Mesendoderm (in vitro differentiated cells): ENCODE data around the gene CSF2RB.
A peak's percentile ranks its signal among the peaks of the same experiment; 100 is the strongest.

Experiments
- DNase-seq: peaks from one replicate; pipeline ENCODE4 v3.0.0; 2013
- H2AK5ac ChIP-seq: 2 replicates; pipeline ENCODE4 v1.6.1; 2013; ENCODE audit warnings: low read length, inconsistent platforms
- H2BK120ac ChIP-seq: 2 replicates; pipeline ENCODE4 v1.6.1; 2013; ENCODE audit warnings: low read depth, mild to moderate bottlenecking, low read length, moderate library complexity, mixed read lengths
- H2BK15ac ChIP-seq: replicated peaks from 2 replicates; pipeline ENCODE4 v1.6.1; 2013; ENCODE audit warnings: low read depth, mild to moderate bottlenecking, moderate library complexity
- H2BK5ac ChIP-seq: 2 replicates; pipeline ENCODE4 v1.6.1; 2013; ENCODE audit warnings: low read length, inconsistent platforms
- H3K18ac ChIP-seq: 2 replicates; pipeline ENCODE4 v1.6.1; 2013; ENCODE audit warnings: mild to moderate bottlenecking, low read length, mixed read lengths
- H3K23ac ChIP-seq: one replicate; pipeline ENCODE4 v1.6.1; 2013; ENCODE audit warnings: low read length
- H3K27ac ChIP-seq: 2 replicates; pipeline ENCODE4 v1.5.1; 2013; ENCODE audit warnings: low read depth, mild to moderate bottlenecking, inconsistent platforms, low read length, moderate library complexity
- H3K27me3 ChIP-seq: 2 replicates; pipeline ENCODE4 v1.6.1; 2013; ENCODE audit warnings: low read length, control low read depth, mild to moderate bottlenecking, inconsistent platforms; ENCODE audit not compliant: insufficient read depth, poor library complexity
- H3K36me3 ChIP-seq: 2 replicates; pipeline ENCODE4 v1.6.1; 2013; ENCODE audit warnings: low read length, inconsistent platforms; ENCODE audit not compliant: control insufficient read depth, insufficient read depth
- H3K4ac ChIP-seq: one replicate; pipeline ENCODE4 v1.6.1; 2013; ENCODE audit warnings: low read depth, mild to moderate bottlenecking, low read length, moderate library complexity
- H3K4me1 ChIP-seq: 2 replicates; pipeline ENCODE4 v1.6.1; 2013; ENCODE audit warnings: low read depth, low read length, inconsistent platforms; ENCODE audit not compliant: control insufficient read depth
- H3K4me2 ChIP-seq: 2 replicates; pipeline ENCODE4 v1.6.1; 2013; ENCODE audit warnings: low read length
- H3K4me3 ChIP-seq: 2 replicates; pipeline ENCODE4 v1.5.1; 2013; ENCODE audit warnings: mild to moderate bottlenecking, low read length
- H3K56ac ChIP-seq: one replicate; pipeline ENCODE4 v1.6.1; 2013; ENCODE audit warnings: low read length
- H3K79me1 ChIP-seq: 2 replicates; pipeline ENCODE4 v1.6.1; 2013; ENCODE audit warnings: low read length, inconsistent platforms
- H3K79me2 ChIP-seq: 2 replicates; pipeline ENCODE4 v1.6.1; 2013; ENCODE audit warnings: mild to moderate bottlenecking, low read length; ENCODE audit not compliant: control insufficient read depth, insufficient read depth
- H3K9ac ChIP-seq: 2 replicates; pipeline ENCODE4 v1.6.1; 2013; ENCODE audit warnings: low read length, inconsistent platforms
- H4K5ac ChIP-seq: one replicate; pipeline ENCODE4 v1.6.1; 2013; ENCODE audit warnings: low read length
- H4K8ac ChIP-seq: one replicate; pipeline ENCODE4 v1.6.1; 2013; ENCODE audit warnings: low read depth, mild to moderate bottlenecking, control low read depth, low read length, moderate library complexity
- WGBS: extraction: QIAGEN DNeasy Blood & Tissue Kit; methylation state at CpG from one replicate; pipeline ENCODE4 v1.1.7; 2013; ENCODE audit warnings: low lambda C conversion rate, missing lambda C conversion rate; ENCODE audit not compliant: insufficient coverage; ENCODE audit errors: extremely low coverage; 5-methylcytosine and 5-hydroxymethylcytosine counted together

CSF2RB gene

GRCh38 chr22:36868546-36869181 is 44.8 kb upstream of the CSF2RB start:
- Histone ChIP-seq H3K56ac (no peak overlapping the region), H3K4me3 (no peak overlapping the region), H2AK5ac (no peak overlapping the region)

DNA sequence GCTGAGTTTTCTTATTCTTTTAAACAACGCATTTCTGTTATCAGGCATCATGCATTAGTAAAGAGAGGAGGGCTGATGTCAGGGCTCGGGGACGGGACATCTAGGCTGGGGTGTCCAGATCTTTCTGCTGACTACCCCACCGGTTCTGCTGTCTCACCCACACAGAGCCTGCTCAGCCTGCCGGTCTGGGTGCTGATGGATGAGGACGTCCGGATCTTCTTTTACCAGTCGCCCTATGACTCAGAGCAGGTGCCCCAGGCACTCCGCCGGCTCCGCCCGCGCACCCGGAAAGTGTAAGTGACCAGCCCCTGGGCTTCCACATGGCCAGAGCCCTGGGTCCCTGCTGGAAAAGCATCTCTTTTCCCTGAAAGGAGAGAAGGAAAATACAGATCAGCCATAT is 43.2 kb upstream of the CSF2RB start:
- Histone ChIP-seq H3K79me2 (no peaks in the 10 kb centered on the region), H2BK15ac (no peak overlapping the region), H4K8ac (no peak overlapping the region), H3K27ac (no peak overlapping the region), H3K4me3 (no peak overlapping the region), H3K79me1 (no peaks in the 10 kb centered on the region), H3K27me3 (no peaks in the 10 kb centered on the region), H3K9ac (no peak overlapping the region), H2BK120ac (no peak overlapping the region), H3K4ac (no peak overlapping the region), H3K36me3 (no peaks in the 10 kb centered on the region), H4K5ac (no peak overlapping the region), H3K18ac (no peak overlapping the region), H3K4me1 (no peaks in the 10 kb centered on the region), H3K4me2 (no peak overlapping the region), H2AK5ac (no peak overlapping the region), H3K56ac (no peak overlapping the region), H3K23ac (no peak overlapping the region), H2BK5ac (no peak overlapping the region)
- no peak for DNase-seq
- WGBS: no CpG with 5 or more reads among the region's 14 CpGs

More at GRCh38 chr22:36868546-36869181, 44.8 kb upstream of the CSF2RB start:
- H3K4me1 ChIP-seq: no peaks in the 10 kb centered on the region
- no peak for DNase-seq
- H3K23ac ChIP-seq: no peak overlapping the region
- H3K79me1 ChIP-seq: no peaks in the 10 kb centered on the region
- no peaks in the 10 kb centered on the region for H3K27me3 ChIP-seq
- no peaks in the 10 kb centered on the region for H3K36me3 ChIP-seq
- no peak overlapping the region for H2BK15ac ChIP-seq
- H3K9ac ChIP-seq: no peak overlapping the region
- H2BK5ac ChIP-seq: no peak overlapping the region
- H2BK120ac ChIP-seq: no peak overlapping the region
- no peak overlapping the region for H3K18ac ChIP-seq
- WGBS: no CpG with 5 or more reads among the region's 5 CpGs
- H4K8ac ChIP-seq: no peak overlapping the region
- no peak overlapping the region for H3K27ac ChIP-seq
- no peak overlapping the region for H4K5ac ChIP-seq
- H3K79me2 ChIP-seq: no peaks in the 10 kb centered on the region
- no peak overlapping the region for H3K4me2 ChIP-seq
- no peak overlapping the region for H3K4ac ChIP-seq

DNA sequence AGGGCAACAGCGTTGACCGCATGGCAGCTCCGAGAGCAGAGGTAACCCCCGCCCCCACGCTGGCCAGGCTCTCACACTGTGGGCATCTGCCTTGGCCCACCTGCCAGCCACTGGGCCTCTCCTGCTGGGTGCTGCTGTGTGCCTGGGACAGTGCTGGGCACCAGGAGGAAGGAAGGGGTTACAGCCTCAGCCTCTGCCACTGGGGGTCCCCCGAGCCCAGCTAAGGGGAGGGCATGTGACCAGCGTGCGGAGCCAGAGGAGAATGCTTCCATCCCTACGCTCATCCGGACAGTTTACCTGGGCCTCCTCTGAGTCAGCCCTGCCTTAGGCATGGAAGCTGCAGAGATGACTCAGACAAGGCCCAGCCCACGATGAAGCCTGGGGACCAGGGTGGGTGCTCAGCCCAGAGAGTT is 41.8 kb upstream of the CSF2RB start:
- Histone ChIP-seq H3K4me1 (no peaks in the 10 kb centered on the region), H2BK15ac (no peak overlapping the region), H3K27ac (no peak overlapping the region), H3K4ac (no peak overlapping the region), H3K23ac (no peak overlapping the region), H3K36me3 (no peaks in the 10 kb centered on the region), H3K4me2 (no peak overlapping the region), H4K8ac (no peak overlapping the region), H2AK5ac (no peak overlapping the region), H2BK120ac (no peak overlapping the region), H3K79me2 (no peaks in the 10 kb centered on the region), H4K5ac (no peak overlapping the region), H3K4me3 (no peak overlapping the region), H3K56ac (no peak overlapping the region), H3K18ac (no peak overlapping the region), H2BK5ac (no peak overlapping the region), H3K27me3 (no peaks in the 10 kb centered on the region), H3K79me1 (no peaks in the 10 kb centered on the region), H3K9ac (no peak overlapping the region)
- DNase-seq: peak; percentile 45
- no CpG with 5 or more reads among the region's 11 CpGs for WGBS

- WGBS: no CpG with 5 or more reads among the region's 3 CpGs
Observed at GRCh38 chr22:36872084-36872483, 41.3 kb upstream of the CSF2RB start.

DNA sequence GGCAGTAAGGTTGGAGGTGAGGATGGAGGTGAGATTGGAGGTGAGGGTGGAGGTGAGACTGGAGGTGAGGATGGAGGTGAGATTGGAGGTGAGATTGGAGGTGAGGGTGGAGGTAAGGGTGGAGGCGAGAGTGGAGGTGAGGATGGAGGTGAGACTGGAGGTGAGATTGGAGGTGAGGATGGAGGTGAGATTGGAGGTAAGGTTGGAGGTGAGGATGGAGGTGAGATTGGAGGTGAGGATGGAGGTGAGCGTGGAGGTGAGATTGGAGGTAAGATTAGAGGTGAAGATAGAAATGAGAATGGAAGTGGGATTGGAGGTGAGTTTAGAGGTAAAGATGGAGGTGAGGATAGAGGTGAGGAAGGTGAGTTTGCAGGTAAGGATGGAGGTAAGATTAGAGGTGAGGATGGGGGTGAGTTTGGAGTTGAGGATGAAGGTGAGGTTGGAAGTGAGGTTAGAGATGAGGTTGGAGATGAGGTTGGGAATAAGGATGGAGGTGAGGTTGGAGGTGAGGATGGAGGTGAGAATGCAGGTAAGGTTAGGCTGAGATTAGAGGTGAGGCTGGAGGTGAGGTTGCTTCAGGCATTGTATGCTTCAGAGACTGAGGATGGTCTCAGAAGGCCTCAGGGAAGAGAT is 40.4 kb upstream of the CSF2RB start:
- H3K4me1 ChIP-seq: no peaks in the 10 kb centered on the region

More at GRCh38 chr22:36872084-36872483, 41.3 kb upstream of the CSF2RB start:
- H3K36me3 ChIP-seq: no peaks in the 10 kb centered on the region
- no peak overlapping the region for H3K23ac ChIP-seq
- no peaks in the 10 kb centered on the region for H3K79me1 ChIP-seq
- no peak overlapping the region for H3K9ac ChIP-seq
- H3K4me1 ChIP-seq: no peaks in the 10 kb centered on the region
- H3K18ac ChIP-seq: no peak overlapping the region
- H3K4me2 ChIP-seq: no peak overlapping the region
- no peak overlapping the region for H2AK5ac ChIP-seq
- H3K56ac ChIP-seq: no peak overlapping the region
- H3K4ac ChIP-seq: no peak overlapping the region
- no peak overlapping the region for H2BK15ac ChIP-seq
- no peaks in the 10 kb centered on the region for H3K27me3 ChIP-seq
- no peak overlapping the region for H3K27ac ChIP-seq
- H3K79me2 ChIP-seq: no peaks in the 10 kb centered on the region
- no peak overlapping the region for H2BK5ac ChIP-seq
- no peak overlapping the region for H3K4me3 ChIP-seq
- H4K5ac ChIP-seq: no peak overlapping the region
- no peak for DNase-seq
- no peak overlapping the region for H2BK120ac ChIP-seq
- H4K8ac ChIP-seq: no peak overlapping the region

More for the DNA sequence above, 40.4 kb upstream of the CSF2RB start:
- H2BK5ac ChIP-seq: no peak overlapping the region
- no peak overlapping the region for H4K8ac ChIP-seq
- H2BK120ac ChIP-seq: no peak overlapping the region
- no peak overlapping the region for H3K23ac ChIP-seq
- no peaks in the 10 kb centered on the region for H3K27me3 ChIP-seq
- no peak overlapping the region for H3K9ac ChIP-seq
- H3K18ac ChIP-seq: no peak overlapping the region
- no peak overlapping the region for H3K4me3 ChIP-seq
- no peaks in the 10 kb centered on the region for H3K79me1 ChIP-seq
- H4K5ac ChIP-seq: no peak overlapping the region
- H3K27ac ChIP-seq: no peak overlapping the region
- no peak overlapping the region for H2AK5ac ChIP-seq
- no peak overlapping the region for H2BK15ac ChIP-seq
- no peak overlapping the region for H3K4ac ChIP-seq
- 100% methylated on average over 1 of the region's 2 CpGs for WGBS
- H3K79me2 ChIP-seq: no peaks in the 10 kb centered on the region
- no peak for DNase-seq
- H3K56ac ChIP-seq: no peak overlapping the region
- H3K36me3 ChIP-seq: no peaks in the 10 kb centered on the region
- no peak overlapping the region for H3K4me2 ChIP-seq
